ENCODE measurements around the gene IRX4.

Gene IRX4

DNA sequence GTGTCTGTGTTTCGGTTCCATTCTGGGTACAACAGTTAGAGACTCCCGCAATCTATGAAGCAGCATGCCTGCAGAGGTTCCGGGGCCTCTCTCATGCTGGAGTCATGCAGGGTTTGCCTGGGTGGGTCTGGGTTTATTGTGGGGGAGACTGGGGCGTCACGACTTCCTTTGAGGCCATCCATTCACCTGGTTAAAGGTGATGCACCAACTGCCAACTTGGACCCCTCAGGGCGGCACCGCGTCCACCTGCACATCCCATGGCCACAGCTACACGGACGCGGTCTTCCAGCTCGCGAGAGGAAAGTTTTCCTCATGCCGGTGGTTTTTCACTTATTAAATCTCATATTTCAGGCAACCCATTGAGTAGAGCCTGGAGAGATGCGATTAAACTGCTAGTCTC, 30.9 kb upstream of the IRX4 start:
- DNase-seq: no peak

DNA sequence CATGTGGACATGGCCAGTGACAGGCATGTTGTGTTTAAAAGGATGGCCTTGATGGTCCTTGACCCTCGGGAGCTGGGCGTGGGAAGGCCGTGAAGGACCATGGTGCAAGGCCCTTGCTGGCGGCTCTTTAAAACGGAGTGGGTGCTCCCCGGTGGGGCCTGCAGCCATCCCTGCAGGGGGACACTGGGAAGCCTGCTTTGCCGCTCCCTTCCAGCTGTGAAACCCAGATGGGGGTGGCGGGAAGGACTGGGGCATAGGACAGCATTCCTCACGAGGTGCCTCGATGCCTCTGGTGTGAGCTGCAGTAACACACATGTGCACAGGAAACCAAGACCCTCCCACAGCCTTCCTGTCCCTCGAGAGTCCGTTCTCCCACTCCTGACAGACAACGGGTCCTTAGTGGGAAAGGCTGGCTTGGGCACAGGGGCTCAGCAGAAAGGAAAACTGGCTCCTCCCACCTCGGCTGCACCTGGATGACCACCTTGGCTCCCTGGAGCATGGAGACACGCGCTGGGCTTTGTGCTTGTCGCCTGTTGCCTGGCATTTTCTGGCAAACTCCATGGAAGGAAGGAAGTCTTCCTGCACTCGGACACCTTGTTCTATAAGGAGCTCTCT, 30.3 kb upstream of the IRX4 start:
- no peak for DNase-seq

DNA sequence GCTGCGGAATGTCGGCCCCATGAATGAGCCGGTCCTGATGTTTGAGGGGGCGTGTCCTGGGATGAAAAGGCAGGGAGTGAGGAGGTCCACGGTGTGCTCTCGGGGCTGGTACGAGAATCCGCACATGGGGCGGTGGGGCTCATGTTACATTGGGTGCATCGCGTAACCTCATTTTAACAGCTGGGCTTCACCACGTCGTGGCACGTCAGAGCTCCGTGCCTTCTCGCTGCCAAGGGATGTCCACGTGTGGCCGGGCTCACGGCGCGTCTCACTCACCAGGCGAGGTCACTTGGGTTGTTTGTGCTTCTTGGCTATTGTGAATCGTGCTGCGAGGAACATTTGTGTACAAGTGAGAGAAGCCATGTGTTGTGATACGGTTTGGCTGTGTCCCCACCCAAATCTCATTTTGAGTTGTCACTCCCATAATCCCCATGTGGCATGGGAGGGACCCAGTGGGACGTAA, 29.1 kb upstream of the IRX4 start:
- DNase-seq: no peak

DNA sequence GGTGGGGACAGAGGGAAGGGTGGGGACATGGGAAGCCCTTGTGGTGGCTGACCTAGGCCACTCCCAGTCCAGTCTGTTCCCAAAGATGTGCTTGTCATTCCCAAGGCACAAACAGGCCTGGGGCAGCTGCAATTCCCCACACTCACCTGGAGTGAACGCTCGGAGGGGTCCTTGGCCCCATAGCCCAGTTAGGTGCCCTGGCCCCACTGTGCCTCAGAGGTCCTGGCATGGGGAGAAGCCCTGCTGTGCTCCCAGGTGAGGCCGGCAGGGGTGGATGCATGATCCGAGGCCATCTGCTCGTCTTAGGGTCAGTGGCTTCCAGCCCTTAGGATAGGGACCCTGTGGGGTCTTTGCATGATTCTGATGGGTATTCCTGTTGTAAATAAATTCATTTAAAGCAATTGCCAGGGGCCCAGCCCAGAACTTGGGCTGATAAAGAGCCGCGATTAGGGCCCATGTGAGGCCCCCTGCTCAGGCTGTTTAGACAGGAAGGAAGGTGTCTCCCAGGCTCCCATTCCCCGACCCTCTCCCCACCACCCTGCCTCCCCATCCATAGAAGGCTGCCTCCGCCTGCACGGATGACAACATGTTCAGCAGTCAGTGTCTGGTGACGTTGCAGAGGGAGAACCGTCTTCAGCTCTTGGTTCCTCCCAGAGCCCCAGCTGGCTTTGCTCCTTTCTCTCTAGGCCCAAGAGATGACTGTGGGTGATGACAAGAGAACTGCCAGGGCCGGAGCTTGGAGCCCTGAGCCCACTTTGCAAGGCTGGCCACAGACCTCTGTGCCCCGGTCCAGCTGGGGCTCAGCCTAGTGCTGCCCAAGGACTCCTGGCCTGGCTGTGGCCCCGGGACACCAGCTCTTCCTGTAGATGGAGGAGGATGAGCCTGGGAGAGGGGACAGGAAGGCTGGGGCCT, 28.4 kb upstream of the IRX4 start:
- DNase-seq: no peak

DNA sequence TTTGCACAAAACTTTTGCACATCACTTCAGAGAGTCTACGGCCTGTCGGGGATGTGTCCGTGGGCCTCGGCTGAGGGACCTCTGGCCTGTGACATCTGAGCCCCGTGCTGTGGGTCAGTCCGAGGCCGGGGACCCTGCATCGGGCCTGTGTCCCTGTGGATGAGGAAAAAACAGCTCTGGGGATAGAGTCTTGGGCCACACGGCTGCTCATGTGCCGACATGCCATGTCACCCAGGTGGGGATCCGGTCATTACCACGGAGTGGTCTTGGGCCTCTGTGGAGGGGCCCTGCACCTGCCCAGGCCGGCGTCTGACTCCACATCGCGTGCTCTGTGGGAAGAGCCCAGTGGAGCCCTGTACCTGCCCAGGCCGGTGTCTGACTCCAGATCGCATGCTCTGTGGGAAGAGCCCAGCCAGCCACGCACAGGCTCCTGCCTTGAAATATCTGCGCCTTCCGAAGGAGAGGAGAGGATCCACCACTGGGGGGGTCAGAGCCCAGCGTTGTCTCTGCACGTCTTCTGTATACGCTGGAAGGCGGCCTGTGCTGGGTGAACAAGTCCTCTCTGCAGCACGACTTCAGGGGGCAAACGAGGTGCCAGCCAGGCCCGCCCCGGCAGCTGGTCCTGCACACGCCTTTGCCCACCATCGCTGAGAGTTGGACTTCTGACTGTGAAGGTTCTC, 27.5 kb upstream of the IRX4 start:
- DNase-seq: no peak

DNA sequence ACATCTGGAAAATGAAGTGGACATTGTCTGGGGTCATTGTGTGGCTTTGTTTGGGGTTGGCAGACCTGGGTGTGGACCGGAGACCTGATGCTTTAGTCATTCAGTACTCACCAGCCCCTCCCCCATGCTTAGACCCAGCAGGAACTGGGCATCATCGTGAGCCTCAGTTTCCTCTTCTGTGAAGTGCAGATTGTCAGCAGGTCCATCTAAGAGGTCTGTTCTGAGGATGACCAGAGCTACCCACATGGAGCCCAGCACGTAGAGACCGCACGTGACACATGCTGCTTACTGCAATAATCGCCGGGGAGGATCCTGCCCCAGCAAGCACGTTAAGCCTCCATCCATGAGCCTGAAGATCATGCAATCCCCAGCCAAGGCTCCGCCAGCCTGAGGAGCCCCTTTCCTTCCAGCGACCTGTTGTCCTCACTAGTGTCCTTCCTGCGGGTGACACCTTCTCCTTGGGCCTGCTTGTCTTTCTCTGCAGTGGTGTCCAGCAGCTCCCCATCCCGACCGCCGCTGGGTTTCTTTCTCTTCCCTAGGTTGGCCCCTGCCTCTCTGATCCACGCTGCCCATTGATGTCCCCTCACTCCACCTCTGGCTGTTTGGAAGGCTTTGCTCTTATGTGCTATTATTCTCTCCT, 26.7 kb upstream of the IRX4 start:
- DNase-seq: no peak

DNA sequence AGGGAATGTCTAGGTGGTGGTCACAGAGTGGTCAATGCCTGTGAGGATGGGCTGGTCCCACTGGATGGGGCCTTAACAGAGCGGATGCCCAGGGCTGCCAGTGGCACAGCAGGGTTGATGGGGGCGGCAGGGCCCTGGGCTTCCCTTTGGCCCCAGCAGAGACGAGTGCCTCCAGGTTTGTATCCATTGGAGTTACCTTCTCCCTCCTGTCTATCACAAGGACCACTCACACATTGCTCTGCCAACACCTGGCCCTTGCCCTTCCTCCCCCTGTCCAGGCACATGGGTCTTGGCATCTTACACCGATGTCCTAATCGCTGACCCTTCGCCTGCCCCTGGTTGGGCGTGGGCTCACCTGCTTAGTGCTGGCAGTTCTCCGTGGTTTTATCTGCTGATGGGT, 26.2 kb upstream of the IRX4 start:
- DNase-seq: no peak

DNA sequence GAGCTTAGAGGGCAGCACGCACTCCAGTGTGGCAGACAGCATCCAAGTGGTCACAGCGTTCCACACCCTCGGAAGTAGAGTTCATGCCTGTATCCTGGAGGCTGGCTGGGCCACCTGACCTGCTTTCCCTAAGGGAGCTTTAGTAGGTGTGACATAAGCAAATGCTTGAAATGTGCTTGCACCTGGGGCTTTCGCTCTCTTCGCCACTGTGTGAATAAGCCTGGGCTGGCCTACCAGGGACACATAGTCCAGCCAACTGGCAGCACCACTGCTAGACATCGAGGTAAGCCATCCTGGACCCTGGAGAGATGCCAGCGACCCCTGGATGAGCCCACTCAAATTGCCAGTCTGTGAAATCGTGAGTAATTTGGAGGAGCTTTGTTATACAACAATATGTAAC, 24.9 kb upstream of the IRX4 start:
- no peak for DNase-seq

DNA sequence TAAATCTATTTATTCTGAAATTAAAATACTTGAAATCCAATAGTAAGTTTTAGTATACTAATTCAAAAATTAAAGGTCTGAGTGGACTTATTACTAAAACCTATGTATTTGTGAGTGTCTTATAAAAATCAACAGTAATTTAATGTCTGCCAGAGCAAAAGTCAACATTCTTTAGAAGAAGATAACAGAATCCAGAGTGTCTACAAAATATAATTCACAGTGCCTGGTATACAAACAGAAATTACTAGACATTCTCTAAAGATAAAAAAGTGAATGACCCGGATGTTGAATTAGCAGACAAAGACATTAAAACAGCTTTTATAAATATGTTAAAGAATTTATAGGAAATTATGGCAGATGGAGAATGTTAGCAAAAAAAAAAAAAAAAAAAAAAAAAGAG, 22.4 kb upstream of the IRX4 start:
- DNase-seq: no peak

DNA sequence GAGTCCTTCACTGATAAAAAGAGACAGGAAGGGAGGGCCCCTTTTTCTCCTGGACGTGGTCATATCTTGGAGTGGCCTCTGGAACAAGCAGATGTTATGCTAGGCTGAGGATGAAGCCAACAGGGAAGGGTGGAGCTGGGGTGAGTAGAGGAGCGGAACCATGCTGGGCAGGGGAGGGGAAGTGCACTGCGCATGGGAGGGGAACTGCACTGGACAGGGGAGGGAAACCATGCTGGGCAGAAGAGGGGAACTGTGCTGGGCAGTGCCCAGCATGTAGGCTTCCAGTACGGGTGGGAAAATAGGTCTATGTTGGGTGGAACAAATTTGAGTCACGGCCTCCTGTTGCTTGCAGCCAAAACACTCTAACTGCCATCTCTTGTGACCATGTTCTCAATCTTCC, 19.3 kb upstream of the IRX4 start:
- DNase-seq: no peak

DNA sequence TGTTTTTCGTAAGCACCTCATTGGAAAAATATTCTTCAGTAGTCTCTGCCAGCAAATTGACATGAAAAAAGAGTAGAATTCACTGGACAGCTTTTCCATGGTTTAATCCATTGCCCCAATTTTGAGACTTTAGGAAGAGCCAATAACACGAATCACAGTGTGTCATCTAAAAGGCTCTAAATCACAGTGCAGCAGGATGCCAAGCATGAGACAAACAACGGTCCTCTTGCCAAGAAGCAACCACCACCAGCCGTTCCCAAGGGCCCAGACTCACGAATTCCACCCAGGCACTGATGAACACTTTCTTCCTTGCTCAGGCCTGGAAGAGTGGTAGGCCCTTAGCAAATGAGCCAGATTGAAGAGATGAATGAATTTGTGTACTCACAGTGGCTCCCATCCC, 18.3 kb upstream of the IRX4 start:
- DNase-seq: no peak

DNA sequence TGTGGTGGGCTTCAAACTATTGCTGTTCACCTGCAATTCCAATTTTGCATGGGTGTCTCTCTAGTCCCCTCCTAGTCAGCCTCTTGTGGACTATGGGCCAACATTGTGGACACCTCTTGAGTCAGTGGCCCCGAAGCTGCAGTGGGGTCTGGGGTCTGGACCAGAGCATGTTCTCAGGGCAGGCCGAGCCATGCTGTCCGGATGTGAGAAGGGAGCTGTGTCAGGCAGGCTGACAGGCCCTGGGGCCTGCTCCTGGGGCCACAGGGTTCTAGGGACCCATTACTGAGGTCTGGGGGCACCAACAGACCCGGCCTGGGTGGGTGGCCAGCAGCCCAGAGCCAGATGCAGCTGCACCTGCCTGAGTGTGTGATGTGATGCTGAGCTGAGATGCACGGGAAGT, 16.5 kb upstream of the IRX4 start:
- DNase-seq: no peak

DNA sequence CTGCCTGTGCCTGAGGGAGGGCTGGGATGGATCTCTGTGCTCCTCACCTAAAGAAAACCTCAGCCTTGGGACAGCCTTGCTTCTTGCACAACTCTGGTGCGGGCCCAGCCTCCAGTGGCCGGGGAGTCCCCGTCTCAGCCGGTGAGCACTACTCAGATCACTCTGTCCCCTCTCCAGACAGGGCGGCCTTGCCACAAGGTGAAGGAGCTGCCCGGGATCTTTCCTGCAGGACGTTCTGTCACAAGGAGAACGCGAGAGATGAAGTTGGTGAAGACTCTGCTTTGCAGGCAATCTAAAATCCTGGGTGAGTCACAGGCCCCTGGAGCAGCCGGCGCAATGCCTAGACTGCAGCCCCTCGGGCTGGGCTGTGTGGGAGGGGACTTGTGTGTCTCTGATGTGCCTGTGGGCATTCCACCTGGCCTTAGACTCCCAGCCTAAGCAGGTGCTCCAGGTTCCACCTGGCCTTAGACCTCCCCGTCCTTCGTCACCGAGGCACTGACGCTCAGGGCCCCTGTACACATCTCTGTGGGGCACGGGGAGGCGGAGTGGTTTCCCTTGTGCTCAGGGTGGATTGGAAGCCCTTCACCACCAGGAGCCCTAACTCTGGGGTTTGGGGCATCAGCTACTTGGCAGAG, 15.2 kb upstream of the IRX4 start:
- no peak for DNase-seq

DNA sequence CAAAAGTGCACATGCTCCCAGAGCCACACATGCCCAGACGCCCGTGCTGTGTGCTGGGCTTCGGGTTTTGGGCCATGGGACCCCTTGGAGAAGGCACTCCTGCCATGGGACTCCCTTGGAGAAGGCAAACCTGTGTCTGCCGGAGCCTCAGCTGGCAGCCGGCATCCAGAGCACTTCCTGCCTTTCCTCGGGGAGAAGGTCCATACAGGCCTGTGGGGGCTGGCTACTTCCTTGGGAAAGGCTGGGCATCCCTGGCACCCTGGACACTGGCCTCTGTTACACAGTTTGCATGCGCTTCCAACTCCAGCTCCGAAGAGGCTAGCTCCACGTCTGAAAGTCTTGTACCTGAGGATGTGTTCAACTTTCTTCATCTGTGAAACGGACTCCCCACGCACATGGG, 14.7 kb upstream of the IRX4 start:
- no peak for DNase-seq

DNA sequence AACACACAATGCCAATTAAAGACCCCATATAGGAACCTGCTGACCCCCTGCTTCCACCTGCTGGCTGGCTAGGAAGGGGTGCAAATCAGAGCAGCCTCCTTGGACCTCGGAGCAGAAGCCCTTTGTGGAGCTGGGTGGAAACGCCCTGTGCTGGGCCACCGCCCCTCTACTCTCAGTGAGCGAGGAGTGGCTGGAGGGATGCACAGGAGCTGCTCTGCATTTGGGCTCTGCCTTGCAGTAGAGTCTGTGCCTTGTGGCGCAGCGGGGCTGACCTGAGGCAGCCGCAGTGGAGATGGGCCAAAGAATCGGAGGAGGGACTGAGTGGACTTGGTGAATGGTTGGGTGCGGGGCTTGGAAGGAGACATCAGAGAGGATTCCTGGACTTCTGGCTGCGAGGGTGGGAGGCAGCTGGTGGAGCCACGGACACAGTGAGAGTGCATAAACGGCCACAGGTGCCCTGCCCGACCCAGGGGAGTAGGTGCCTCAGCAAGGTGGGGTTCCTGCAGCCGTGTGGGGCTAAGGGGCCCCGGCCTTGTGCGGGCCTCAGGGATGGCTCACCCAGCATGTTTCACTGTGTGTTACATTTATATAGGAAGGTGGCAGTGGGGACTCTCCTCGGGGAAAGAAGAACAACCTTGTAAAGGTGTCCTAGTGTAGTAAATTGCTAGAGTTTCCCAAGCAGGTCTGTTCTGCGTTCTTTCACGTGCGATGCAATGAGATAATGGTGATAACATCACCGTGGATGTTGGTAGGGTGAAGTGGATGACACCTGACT, 14.1 kb upstream of the IRX4 start:
- DNase-seq: no peak

DNA sequence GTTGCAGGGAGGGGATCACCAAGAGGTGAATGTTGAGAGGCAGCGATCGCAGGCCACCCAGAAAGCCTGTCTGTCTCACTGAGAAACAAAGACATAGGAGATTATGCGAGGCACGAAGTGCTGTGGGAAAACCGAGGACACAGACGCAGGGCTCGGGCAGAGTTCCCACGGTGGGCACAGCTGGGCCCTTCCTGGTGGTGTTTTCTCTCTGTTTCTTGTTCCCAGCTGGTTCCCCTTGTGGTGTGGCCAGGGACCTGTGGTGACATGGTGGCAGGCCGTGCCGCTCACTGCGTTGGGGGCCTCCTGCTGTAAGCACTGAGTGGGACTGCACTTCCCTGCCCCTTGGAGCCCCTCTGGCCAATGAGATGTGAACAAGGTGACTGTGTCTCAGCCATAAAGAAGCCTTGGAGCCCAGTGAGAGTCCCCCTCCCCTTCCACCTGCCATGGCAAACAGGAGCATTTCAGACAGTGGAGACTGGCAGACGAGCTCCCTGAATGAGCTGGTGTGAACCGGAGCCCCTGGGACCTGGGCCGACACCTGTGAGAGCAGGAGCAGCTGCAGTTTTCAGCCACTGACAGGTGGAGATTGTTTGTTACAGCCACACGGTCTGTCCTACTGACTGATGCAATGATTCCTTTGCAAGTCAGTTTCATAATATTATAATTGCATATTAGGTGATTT, 13.2 kb upstream of the IRX4 start:
- DNase-seq: no peak

DNA sequence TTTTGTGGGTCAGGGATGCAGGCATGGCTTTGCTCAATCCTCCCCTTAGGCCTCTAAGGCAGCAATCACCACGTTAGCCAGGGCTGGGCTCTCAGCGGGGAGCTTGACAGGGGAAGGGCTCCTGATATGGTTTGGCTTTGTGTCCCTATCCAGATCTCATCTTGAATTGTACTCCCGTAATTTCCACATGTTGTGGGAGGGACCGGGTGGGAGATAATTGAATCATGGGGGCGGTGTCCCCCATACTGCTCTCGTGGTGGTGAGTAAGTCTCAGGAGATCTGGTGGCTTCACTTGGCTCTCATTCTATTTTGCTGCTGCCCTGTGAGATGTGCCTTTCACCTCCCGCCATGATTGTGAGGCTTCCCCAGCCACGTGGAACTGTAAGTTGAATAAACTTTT, 11.5 kb upstream of the IRX4 start:
- no peak for DNase-seq

DNA sequence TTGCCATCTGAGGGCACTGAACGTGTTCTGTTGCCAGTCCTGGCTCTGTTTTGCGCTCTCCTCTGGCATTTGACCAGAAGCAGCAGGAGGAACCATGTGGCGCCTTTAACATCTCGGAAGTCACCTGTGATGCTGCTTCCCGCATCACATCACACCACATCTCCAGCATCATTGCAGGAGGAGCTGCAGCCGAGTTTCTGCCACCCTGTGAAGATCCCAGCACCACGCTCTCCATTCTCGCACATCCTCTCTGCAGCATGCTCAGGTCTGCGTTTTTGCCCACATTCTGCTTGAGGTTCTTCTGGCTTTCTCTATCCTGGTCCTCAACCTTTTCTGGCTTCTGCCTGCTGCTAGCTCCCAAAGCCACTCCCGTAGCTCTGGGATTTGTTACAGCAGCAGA, 11.0 kb upstream of the IRX4 start:
- no peak for DNase-seq

DNA sequence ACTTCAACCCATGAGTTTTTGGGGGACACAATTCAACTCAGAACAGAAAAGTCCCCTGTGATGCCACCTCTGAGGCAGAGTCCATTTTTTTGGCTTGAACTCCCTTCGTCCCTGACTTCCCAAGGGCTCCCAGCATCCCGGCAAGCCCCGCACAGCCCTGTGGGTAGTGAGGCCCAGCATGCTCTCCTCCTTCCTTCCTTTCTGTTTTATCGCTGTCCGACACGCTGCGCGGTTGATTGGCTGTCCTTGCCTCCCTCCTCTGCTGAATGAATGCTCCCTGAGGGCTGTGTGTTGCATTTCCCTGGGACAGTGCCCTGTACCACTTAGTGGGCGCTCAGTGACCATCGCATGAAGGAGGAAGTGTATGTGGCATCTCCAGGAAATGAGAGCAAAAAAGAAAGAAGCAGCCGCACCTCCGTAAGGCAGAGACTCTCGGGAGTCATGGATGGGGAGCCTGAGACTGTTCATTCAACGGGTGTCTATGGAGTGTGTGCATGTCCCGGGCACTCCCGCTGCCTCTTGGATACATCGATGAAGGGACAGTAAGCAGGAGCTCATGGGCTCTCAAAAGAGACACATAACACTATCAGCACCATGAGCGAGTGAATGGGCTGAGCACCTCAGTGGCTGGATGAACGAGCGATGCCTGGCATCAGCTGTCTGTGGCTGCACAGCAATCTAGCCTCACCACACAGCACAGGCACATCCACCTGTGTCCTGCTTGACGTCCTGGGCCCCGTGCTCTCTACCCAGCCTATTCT, 10.1 kb upstream of the IRX4 start:
- DNase-seq: no peak

DNA sequence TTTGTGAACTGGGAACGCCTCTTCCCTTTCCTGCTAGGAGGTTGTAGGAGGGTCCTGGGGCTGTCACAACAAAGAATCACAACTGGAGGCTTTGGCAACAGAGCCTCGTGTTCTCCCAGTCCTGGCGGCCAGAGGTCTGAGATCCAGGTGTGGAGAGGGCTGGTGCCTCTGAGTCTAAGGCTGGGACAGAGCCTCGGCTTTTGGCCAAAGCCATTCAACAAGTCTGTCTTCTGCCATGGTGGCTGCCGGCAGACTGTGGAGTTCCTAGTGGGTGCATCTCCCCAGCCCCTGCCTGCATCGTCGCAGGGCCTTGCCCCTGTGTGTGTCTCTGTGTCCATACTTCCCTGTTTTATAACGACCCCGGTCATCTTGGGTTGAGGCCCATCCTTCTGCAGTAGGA, 9.5 kb upstream of the IRX4 start:
- no peak for DNase-seq

DNA sequence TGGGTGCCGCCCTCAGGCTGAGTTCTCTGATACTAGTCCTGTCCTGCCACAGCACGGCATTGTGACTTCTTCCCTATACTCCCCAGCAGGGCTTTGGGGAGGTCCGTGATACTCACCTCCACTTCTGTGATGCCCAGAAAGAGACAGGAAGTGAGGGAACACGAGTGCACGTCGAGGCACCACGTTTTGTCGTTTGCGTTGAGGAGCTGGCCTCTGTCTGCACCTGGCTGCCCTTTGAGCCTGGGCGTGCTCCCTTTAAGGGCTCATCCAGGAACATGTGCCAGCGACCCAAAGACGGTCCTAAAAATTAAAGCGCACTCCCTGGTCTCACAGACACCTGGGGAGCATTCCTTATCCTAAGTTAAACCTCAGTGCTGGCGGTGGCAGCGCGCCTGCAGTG, 8.7 kb upstream of the IRX4 start:
- DNase-seq: no peak

Data from KG1 (cell line).